B cell (primary cell): ENCODE measurements around the gene CWC27. TPM values are rescaled to one million over a fixed set of nuclear protein-coding genes. Genes with fewer than 3 reads are reported as not detected.

Experiments
- ATAC-seq: fragments of 200-7000 bp; cut with Tn5 transposase; one replicate; pipeline ENCODE4 v1.10.0; 2021; ENCODE audit warnings: low read depth, mild to moderate bottlenecking, moderate number of reproducible peaks, moderate library complexity
- CTCF ChIA-PET: fragments of 350-600 bp; sonication (Branson Sonifier 250); formaldehyde crosslinking; loops from one replicate; lab custom pipeline; 2021; ENCODE audit warnings: antibody characterized with exemption, inconsistent platforms; lab: Charles Lee
- POLR2A ChIA-PET: fragments of 350-600 bp; sonication (Branson Sonifier 250); formaldehyde crosslinking; loops from one replicate; lab custom pipeline; 2021; ENCODE audit warnings: antibody characterized with exemption; lab: Charles Lee
- DNase-seq: peaks from one replicate; pipeline ENCODE4 v3.0.0; 2013
- H2AFZ ChIP-seq: 2 replicates; pipeline ENCODE4 v1.6.1; 2012; ENCODE audit warnings: mild to moderate bottlenecking, low read depth, low read length; ENCODE audit not compliant: insufficient read depth, poor library complexity, severe bottlenecking
- H3K27ac ChIP-seq, 2 donors: 1 replicate in 1 of 2; 2 replicates in 1 of 2; pipeline ENCODE4 v1.5.1; 2012 to 2013; ENCODE audit warnings: low read length in 2 of 2, mild to moderate bottlenecking in 2 of 2, moderate library complexity in 1 of 2
- H3K27me3 ChIP-seq, 4 experiments: fragments of 200-600 bp in 1 of 4; sonication (generic) in 1 of 4; replicated peaks in 1 of 4; 1 replicate in 2 of 4; 2 replicates in 2 of 4; pipeline versions ENCODE4 v1.6.1 to v1.7.0; 2013 to 2016; ENCODE audit warnings: low read length in 3 of 4, mild to moderate bottlenecking in 2 of 4, mixed read lengths in 1 of 4, moderate library complexity in 1 of 4; ENCODE audit not compliant: insufficient read depth in 4 of 4, control insufficient read depth in 3 of 4; ENCODE audit errors: control extremely low read depth in 1 of 4
- H3K36me3 ChIP-seq, 2 experiments: replicated peaks in 1 of 2; 1 replicate in 1 of 2; 2 replicates in 1 of 2; pipeline versions ENCODE4 v1.6.1 to v1.7.1; 2013; ENCODE audit warnings: low read length in 1 of 2; ENCODE audit not compliant: insufficient read depth in 2 of 2, control insufficient read depth in 1 of 2; ENCODE audit errors: control extremely low read depth in 1 of 2, extremely low read depth in 1 of 2
- H3K4me1 ChIP-seq, 2 donors: fragments of 200-600 bp in 1 of 2; sonication (generic) in 1 of 2; 1 replicate in 1 of 2; 2 replicates in 1 of 2; pipeline versions ENCODE4 v1.5.1 to v1.6.1; 2013 to 2017; ENCODE audit warnings: low read length in 2 of 2; ENCODE audit not compliant: control insufficient read depth in 2 of 2, insufficient read depth in 2 of 2
- H3K4me2 ChIP-seq: replicated peaks from 2 replicates; pipeline ENCODE3; 2012; ENCODE audit warnings: mild to moderate bottlenecking, low read depth, low read length; ENCODE audit not compliant: poor library complexity, severe bottlenecking
- H3K4me3 ChIP-seq, 5 experiments: fragments of 200-600 bp in 1 of 5; sonication (generic) in 1 of 5; 1 replicate in 3 of 5; 2 replicates in 2 of 5; pipeline versions ENCODE4 v1.5.1 to v1.7.0; 2011 to 2016; ENCODE audit warnings: low read length in 4 of 5, mild to moderate bottlenecking in 4 of 5, low read depth in 2 of 5, control low read depth in 1 of 5, moderate library complexity in 1 of 5; ENCODE audit not compliant: insufficient read depth in 1 of 5; ENCODE audit errors: control extremely low read depth in 1 of 5, extremely low read depth in 1 of 5
- H3K79me2 ChIP-seq: fragments of 200-600 bp; sonication (generic); one replicate; pipeline ENCODE4 v1.6.0; 2016; ENCODE audit warnings: low read length; ENCODE audit not compliant: control insufficient read depth, insufficient read depth
- H3K9ac ChIP-seq: fragments of 200-600 bp; sonication (generic); 2 replicates; pipeline ENCODE4 v1.6.1; 2017; ENCODE audit warnings: mild to moderate bottlenecking, low read length, moderate library complexity
- H3K9me3 ChIP-seq, 3 donors: one replicate each; pipeline versions ENCODE4 v1.6.1 to v1.7.1; 2013; ENCODE audit warnings: low read length in 2 of 3; ENCODE audit not compliant: control insufficient read depth in 2 of 3, insufficient read depth in 1 of 3; ENCODE audit errors: control extremely low read depth in 1 of 3
- H4K20me1 ChIP-seq: 2 replicates; pipeline ENCODE4 v1.6.0; 2012; ENCODE audit warnings: mild to moderate bottlenecking, low read length; ENCODE audit not compliant: insufficient read depth, control insufficient read depth, poor library complexity, severe bottlenecking
- H3K27ac Mint-ChIP-seq: one replicate; pipeline ENCODE4 v1.8.0; 2021; ENCODE audit warnings: mixed read lengths
- H3K27me3 Mint-ChIP-seq: one replicate; pipeline ENCODE4 v1.8.0; 2021; ENCODE audit warnings: mixed read lengths
- H3K4me1 Mint-ChIP-seq: one replicate; pipeline ENCODE4 v1.8.0; 2021; ENCODE audit warnings: mixed read lengths
- H3K4me3 Mint-ChIP-seq: one replicate; pipeline ENCODE4 v1.8.0; 2021; ENCODE audit warnings: mixed read lengths
- H3K9me3 Mint-ChIP-seq: one replicate; pipeline ENCODE4 v1.8.0; 2022; ENCODE audit warnings: mixed read lengths; ENCODE audit not compliant: insufficient read depth
- EZH2 ChIP-seq: IDR thresholded peaks from 2 replicates; pipeline ENCODE4 v1.6.1; 2012; ENCODE audit warnings: borderline replicate concordance, low read depth, mild to moderate bottlenecking, moderate library complexity, low read length; ENCODE audit not compliant: insufficient read depth, poor library complexity, severe bottlenecking
- WGBS: methylation state at CpG from one replicate; pipeline ENCODE4 v1.1.5; 2013; ENCODE audit warnings: missing lambda C conversion rate; ENCODE audit not compliant: insufficient coverage; 5-methylcytosine and 5-hydroxymethylcytosine counted together
- intact Hi-C: fragments of 100-400 bp; cut with micrococcal nuclease; formaldehyde crosslinking; loops from one replicate; pipeline ENCODE4 v1.10.0; 2022
- polyA plus RNA-seq: library from polyadenylated mRNA; depleted of rRNA; stranded (reverse); fragments of >200 nt; gene quantifications from 2 replicates; pipeline ENCODE4 v1.2.3, GENCODE V29; 2012
- total RNA-seq, 2 donors: library from RNA; stranded (reverse); fragments of 120-200 nt in 1 of 2; gene quantifications; 1 replicate in 1 of 2; 2 replicates in 1 of 2; pipeline versions ENCODE4 v1.2.3 to v1.2.4, GENCODE V29; 2013 to 2022
- TF ChIP-seq, protein P1 (sequence below): fragments of 200-600 bp; IDR thresholded peaks from one replicate; pipeline ENCODE4 v1.8.0; 2022; ENCODE audit warnings: antibody characterized with exemption, mild to moderate bottlenecking

Gene CWC27
- total and polyA plus RNA-seq, 2 donors (not counting 1 experiment from before 2014, with no cell fraction given) = 6.6 to 30.5 TPM

DNA sequence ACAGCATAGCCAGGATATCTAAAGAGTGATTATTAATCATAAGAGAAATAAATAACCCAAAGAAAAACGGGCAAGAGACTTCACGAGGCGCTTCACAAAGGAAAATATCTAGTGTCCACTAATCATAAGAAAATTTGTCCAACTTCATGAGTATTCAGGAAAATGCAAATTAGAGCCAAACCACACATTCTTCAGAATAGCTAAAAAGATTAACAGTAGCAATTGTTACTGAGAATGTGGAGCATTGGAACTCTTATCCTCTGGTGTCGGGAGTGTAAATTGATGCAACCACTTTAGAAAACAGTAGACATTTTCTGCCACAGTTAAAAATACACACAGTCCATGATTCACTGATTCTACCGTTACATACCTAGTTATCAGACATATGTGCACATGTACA lies 145.7 kb downstream of the CWC27 start:
- no peak for DNase-seq
- H3K4me3 Mint-ChIP-seq = no peak overlapping the region
- H3K4me1 Mint-ChIP-seq = peaks cover 5% of the 10 kb centered on the region
- no CpG with 5 or more reads among the region's 5 CpGs for WGBS
- no peak for TF ChIP-seq EZH2
- TF ChIP-seq, protein P1, sequence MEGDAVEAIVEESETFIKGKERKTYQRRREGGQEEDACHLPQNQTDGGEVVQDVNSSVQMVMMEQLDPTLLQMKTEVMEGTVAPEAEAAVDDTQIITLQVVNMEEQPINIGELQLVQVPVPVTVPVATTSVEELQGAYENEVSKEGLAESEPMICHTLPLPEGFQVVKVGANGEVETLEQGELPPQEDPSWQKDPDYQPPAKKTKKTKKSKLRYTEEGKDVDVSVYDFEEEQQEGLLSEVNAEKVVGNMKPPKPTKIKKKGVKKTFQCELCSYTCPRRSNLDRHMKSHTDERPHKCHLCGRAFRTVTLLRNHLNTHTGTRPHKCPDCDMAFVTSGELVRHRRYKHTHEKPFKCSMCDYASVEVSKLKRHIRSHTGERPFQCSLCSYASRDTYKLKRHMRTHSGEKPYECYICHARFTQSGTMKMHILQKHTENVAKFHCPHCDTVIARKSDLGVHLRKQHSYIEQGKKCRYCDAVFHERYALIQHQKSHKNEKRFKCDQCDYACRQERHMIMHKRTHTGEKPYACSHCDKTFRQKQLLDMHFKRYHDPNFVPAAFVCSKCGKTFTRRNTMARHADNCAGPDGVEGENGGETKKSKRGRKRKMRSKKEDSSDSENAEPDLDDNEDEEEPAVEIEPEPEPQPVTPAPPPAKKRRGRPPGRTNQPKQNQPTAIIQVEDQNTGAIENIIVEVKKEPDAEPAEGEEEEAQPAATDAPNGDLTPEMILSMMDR = no peak
- H3K9ac ChIP-seq = no peak overlapping the region
- no peak overlapping the region for H3K27ac ChIP-seq
- peaks cover 0 to 2% of the 10 kb centered on the region in 2 donors for H3K4me1 ChIP-seq
- no peak overlapping the region for H3K27ac Mint-ChIP-seq
- no peaks in the 10 kb centered on the region for H3K79me2 ChIP-seq
- no peak overlapping the region for H3K4me2 ChIP-seq
- intact Hi-C loops = no loop called here
- ChIA-PET POLR2A (no interaction called here), CTCF (no interaction called here)
- H3K27me3 Mint-ChIP-seq = no peaks in the 10 kb centered on the region
- no peaks in the 10 kb centered on the region for H4K20me1 ChIP-seq
- H2AFZ ChIP-seq = no peak overlapping the region
- H3K36me3 ChIP-seq = no peaks in the 10 kb centered on the region
- ATAC-seq = no peak
- peaks cover 0 to 12% (median 9%) of the 10 kb centered on the region in 3 donors for H3K9me3 ChIP-seq
- peaks cover 4% of the 10 kb centered on the region for H3K9me3 Mint-ChIP-seq
- H3K27me3 ChIP-seq = no peaks in the 10 kb centered on the region
- H3K4me3 ChIP-seq = no peak overlapping the region

DNA sequence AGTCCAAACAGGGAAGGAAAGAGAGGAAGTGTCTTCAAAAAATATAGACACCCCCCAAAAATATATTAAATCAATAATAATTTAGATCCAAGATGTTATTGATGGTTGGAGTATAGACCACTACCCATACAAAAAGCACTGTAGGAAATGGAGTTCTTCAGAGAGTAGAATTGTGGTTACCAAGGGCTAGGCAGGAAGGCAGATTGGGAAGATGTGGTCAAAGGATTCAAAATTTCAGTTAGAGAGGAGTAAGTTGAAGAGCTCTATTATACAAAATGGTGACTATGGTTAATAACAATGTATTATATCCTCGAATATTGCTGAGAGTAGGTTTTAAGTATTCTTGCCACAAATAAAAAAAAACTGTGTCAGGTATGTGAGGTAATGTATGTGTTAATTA lies 149.4 kb downstream of the CWC27 start:
- Mint-ChIP-seq H3K4me1 (no peaks in the 10 kb centered on the region), H3K9me3 (peaks cover 22% of the 10 kb centered on the region), H3K4me3 (no peak overlapping the region), H3K27me3 (no peaks in the 10 kb centered on the region), H3K27ac (no peak overlapping the region)
- Histone ChIP-seq H3K9ac (no peak overlapping the region), H3K27me3 (no peaks in the 10 kb centered on the region), H3K4me3 (no peak overlapping the region), H3K4me1 (no peaks in the 10 kb centered on the region), H3K9me3 (peaks cover 3 to 17% (median 8%) of the 10 kb centered on the region in 3 donors), H2AFZ (no peak overlapping the region), H3K4me2 (no peak overlapping the region), H3K27ac (no peak overlapping the region), H3K79me2 (no peaks in the 10 kb centered on the region), H4K20me1 (no peaks in the 10 kb centered on the region), H3K36me3 (no peaks in the 10 kb centered on the region)
- TF ChIP-seq, protein P1 = no peak
- no peak for TF ChIP-seq EZH2
- intact Hi-C loops = no loop called here
- ATAC-seq = no peak
- no peak for DNase-seq
- WGBS = no CpG with 5 or more reads among the region's 1 CpG
- CTCF ChIA-PET = no interaction called here
- POLR2A ChIA-PET = no interaction called here
